OCI-LY7 (cell line): ENCODE results near the gene PRAC2. TPM values are rescaled to one million over a fixed set of nuclear protein-coding genes. Genes with fewer than 3 reads are reported as not detected.

ENCODE experiments used
- BruUV-seq: library from RNA; stranded (reverse); fragments of 400-500 nt; replicated peaks from 2 replicates; lab custom pipeline; 2021; lab: Mats Ljungman, UMichigan
- CTCF ChIA-PET: fragments of 300-600 bp; sonication (Branson Sonifier 250); formaldehyde crosslinking; loops from one replicate; lab custom pipeline; 2022; ENCODE audit warnings: antibody characterized with exemption; ENCODE audit not compliant: unreplicated experiment; lab: Charles Lee
- POLR2A ChIA-PET: fragments of 300-600 bp; sonication (Branson Sonifier 250); formaldehyde crosslinking; loops from one replicate; lab custom pipeline; 2022; ENCODE audit warnings: antibody characterized with exemption; lab: Charles Lee
- DNase-seq: peaks from one replicate; pipeline ENCODE4 v3.0.0-alpha.2; 2015; ENCODE audit warnings: low spot score
- H2AFZ ChIP-seq: fragments of 200-600 bp; sonication (generic), shearing (Covaris generic); 2 replicates; pipeline ENCODE4 v1.6.1; 2014; ENCODE audit warnings: mild to moderate bottlenecking, antibody characterized with exemption, low read length, moderate library complexity
- H3K27ac ChIP-seq: fragments of 200-600 bp; sonication (generic); 2 replicates; pipeline ENCODE4 v1.5.1; 2014; ENCODE audit warnings: mixed run types, low read depth, mild to moderate bottlenecking, moderate library complexity, low read length, inconsistent platforms; ENCODE audit not compliant: poor library complexity, severe bottlenecking
- H3K36me3 ChIP-seq: fragments of 200-600 bp; sonication (generic); 2 replicates; pipeline ENCODE4 v1.6.1; 2014; ENCODE audit warnings: mild to moderate bottlenecking, antibody characterized with exemption, low read length, moderate library complexity, mixed read lengths; ENCODE audit not compliant: insufficient read depth
- H3K4me1 ChIP-seq: fragments of 200-600 bp; sonication (generic); 2 replicates; pipeline ENCODE4 v1.5.1; 2014; ENCODE audit warnings: mild to moderate bottlenecking, low read length; ENCODE audit not compliant: insufficient read depth, poor library complexity, severe bottlenecking
- H3K4me2 ChIP-seq: fragments of 200-600 bp; sonication (generic); 2 replicates; pipeline ENCODE4 v1.6.1; 2014; ENCODE audit warnings: mild to moderate bottlenecking, low read length
- H3K4me3 ChIP-seq: fragments of 200-600 bp; sonication (generic); 2 replicates; pipeline ENCODE4 v1.5.1; 2014; ENCODE audit warnings: mild to moderate bottlenecking, low read depth, low read length; ENCODE audit not compliant: poor library complexity, severe bottlenecking
- H3K79me2 ChIP-seq: fragments of 200-600 bp; sonication (generic); 2 replicates; pipeline ENCODE4 v1.6.1; 2016; ENCODE audit warnings: low read depth, mild to moderate bottlenecking, low read length, moderate library complexity, mixed read lengths; ENCODE audit not compliant: insufficient read depth
- H3K9me2 ChIP-seq: fragments of 200-600 bp; sonication (generic); 2 replicates; pipeline ENCODE4 v1.6.1; 2016; ENCODE audit warnings: mild to moderate bottlenecking, low read length, mixed read lengths; ENCODE audit not compliant: insufficient read depth
- H3K9me3 ChIP-seq: fragments of 200-600 bp; sonication (generic); 2 replicates; pipeline ENCODE4 v1.6.1; 2014; ENCODE audit warnings: mild to moderate bottlenecking, mixed run types, low read length, mixed read lengths
- H4K20me1 ChIP-seq: fragments of 200-600 bp; sonication (generic); 2 replicates; pipeline ENCODE4 v1.6.1; 2014; ENCODE audit warnings: mild to moderate bottlenecking, antibody characterized with exemption, low read length, moderate library complexity, mixed read lengths; ENCODE audit not compliant: insufficient read depth
- CTCF ChIP-seq: fragments of 200-600 bp; sonication (generic); conservative IDR thresholded peaks from 2 replicates; pipeline ENCODE4 v1.5.1; 2014; ENCODE audit warnings: mild to moderate bottlenecking, antibody characterized with exemption, low read length, moderate library complexity, mixed read lengths
- EZH2phosphoT487 ChIP-seq: fragments of 200-600 bp; sonication (generic); IDR thresholded peaks from 2 replicates; pipeline ENCODE4 v1.6.1; 2018; ENCODE audit warnings: low read depth, borderline replicate concordance, mild to moderate bottlenecking, mixed run types, antibody characterized with exemption, low read length, moderate library complexity, mixed read lengths
- intact Hi-C: fragments of 100-400 bp; cut with micrococcal nuclease; formaldehyde crosslinking; loops from one replicate; pipeline ENCODE4 v1.10.0; 2022; ENCODE audit not compliant: unreplicated experiment
- total RNA-seq, 2 experiments: library from RNA; depleted of rRNA in 1 of 2; stranded (reverse); fragments of >200 nt in 1 of 2; shearing (Covaris generic) in 1 of 2; gene quantifications; 2 replicates each; pipeline ENCODE4 v1.2.3, GENCODE V29; 2014 to 2022

The PRAC2 gene
- total RNA-seq, 2 experiments from 2014 or later, result not detected

- no peaks in the 10 kb centered on the region for H3K9me2 ChIP-seq
- H2AFZ ChIP-seq, result no peak overlapping the region
- intact Hi-C loops, result no loop called here
- no peaks in the 10 kb centered on the region for H4K20me1 ChIP-seq
- CTCF ChIA-PET, result no interaction called here
- no peak overlapping the region for H3K27ac ChIP-seq
- H3K4me1 ChIP-seq, result no peaks in the 10 kb centered on the region
- no peak for TF ChIP-seq CTCF
- TF ChIP-seq EZH2phosphoT487, result no peak
- POLR2A ChIA-PET, result no interaction called here
- no peaks in the 10 kb centered on the region for H3K36me3 ChIP-seq
- no peaks in the 10 kb centered on the region for H3K79me2 ChIP-seq
- H3K9me3 ChIP-seq, result no peaks in the 10 kb centered on the region
- no peak overlapping the region for H3K4me3 ChIP-seq
- H3K4me2 ChIP-seq, result no peak overlapping the region
- BruUV-seq, result no TSS peak
- DNase-seq, result no peak
Observed at GRCh38 chr17:48753794-48754499, 31.0 kb downstream of the PRAC2 start.

- Histone ChIP-seq H3K9me2 (no peaks in the 10 kb centered on the region), H3K27ac (no peak overlapping the region), H3K4me3 (no peak overlapping the region), H3K36me3 (no peaks in the 10 kb centered on the region), H2AFZ (no peak overlapping the region), H3K79me2 (no peaks in the 10 kb centered on the region), H4K20me1 (no peaks in the 10 kb centered on the region), H3K4me1 (no peaks in the 10 kb centered on the region), H3K4me2 (no peak overlapping the region), H3K9me3 (no peaks in the 10 kb centered on the region)
- TF ChIP-seq CTCF, result no peak
- TF ChIP-seq EZH2phosphoT487, result no peak
- intact Hi-C loops, result no loop called here
- ChIA-PET CTCF (no interaction called here), POLR2A (no interaction called here)
- no TSS peak for BruUV-seq
- no peak for DNase-seq
Observed at GRCh38 chr17:48754500-48755261, 31.7 kb downstream of the PRAC2 start.

- H4K20me1 ChIP-seq, result no peaks in the 10 kb centered on the region
- H3K27ac ChIP-seq, result no peak overlapping the region
- H2AFZ ChIP-seq, result no peak overlapping the region
- no peaks in the 10 kb centered on the region for H3K79me2 ChIP-seq
- no peak overlapping the region for H3K4me2 ChIP-seq
- POLR2A ChIA-PET, result no interaction called here
- H3K9me2 ChIP-seq, result no peaks in the 10 kb centered on the region
- no peaks in the 10 kb centered on the region for H3K4me1 ChIP-seq
- H3K4me3 ChIP-seq, result no peak overlapping the region
- CTCF ChIA-PET, result no interaction called here
- no peaks in the 10 kb centered on the region for H3K36me3 ChIP-seq
- TF ChIP-seq EZH2phosphoT487 (no peak), CTCF (no peak)
- intact Hi-C loops, result no loop called here
- no peaks in the 10 kb centered on the region for H3K9me3 ChIP-seq
- BruUV-seq, result no TSS peak
- DNase-seq, result no peak
Observed at GRCh38 chr17:48755356-48755755, 32.4 kb downstream of the PRAC2 start.
